Measurements from ENCODE around the gene PCSK5.

- no peak for TF ChIP-seq CTCF (IDR thresholded peaks at IDR 0.05; ENCODE audit: borderline replicate concordance, extremely low read depth, low read length, poor library complexity, severe bottlenecking)
- no peak for TF ChIP-seq EZH2 (IDR thresholded peaks at IDR 0.05; ENCODE audit: borderline replicate concordance, low read depth, low read length, severe bottlenecking)
Measured at GRCh38 chr9:76404401-76404800, 513.9 kb downstream of the PCSK5 start.

Measured in DND-41 (cell line).